Glomerular visceral epithelial cell (primary cell): ENCODE measurements around the gene CWH43.
"Not testable (repeated sequence)": the region's sequence is repeated elsewhere in the genome, so short reads cannot be mapped to it uniquely, and the experiment has no call there.

Experiments used
- DNase-seq: peaks from one replicate; pipeline ENCODE4 v3.0.0-alpha.2; 2016; ENCODE audit errors: extremely low spot score

CWH43 gene

GRCh38 chr4:48976041-48976440, 10.0 kb upstream of the CWH43 start:
- no peak for DNase-seq

DNA sequence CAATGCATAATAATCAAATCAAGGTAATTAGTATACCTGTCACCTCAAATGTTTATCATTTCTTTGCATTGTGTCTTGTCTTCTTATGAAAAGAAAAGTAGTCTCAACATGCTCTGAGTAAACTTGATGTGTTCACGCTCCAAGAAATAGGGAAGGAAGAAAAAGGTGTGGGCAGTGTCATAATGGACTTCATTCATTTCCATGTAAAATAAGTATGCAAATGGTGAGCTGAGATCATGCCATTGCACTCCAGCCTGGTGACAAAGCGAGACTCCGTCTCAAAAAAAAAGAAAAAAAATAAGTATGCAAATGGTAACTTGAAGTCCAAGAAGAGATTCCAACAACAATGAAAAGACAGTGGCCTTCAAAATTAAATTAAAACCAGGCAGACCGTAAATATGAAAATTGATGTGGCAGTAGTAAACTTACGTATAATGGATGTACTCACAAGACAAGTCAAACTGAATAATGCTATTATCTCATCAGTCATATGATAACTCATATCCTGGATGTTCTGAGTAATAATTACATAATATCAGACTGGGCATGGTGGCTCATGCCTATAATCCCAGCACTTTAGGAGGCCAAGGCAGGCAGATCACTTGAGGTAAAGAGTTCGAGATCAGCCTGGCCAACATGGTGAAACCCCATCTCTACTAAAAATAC, 6.0 kb upstream of the CWH43 start:
- no peak for DNase-seq

DNA sequence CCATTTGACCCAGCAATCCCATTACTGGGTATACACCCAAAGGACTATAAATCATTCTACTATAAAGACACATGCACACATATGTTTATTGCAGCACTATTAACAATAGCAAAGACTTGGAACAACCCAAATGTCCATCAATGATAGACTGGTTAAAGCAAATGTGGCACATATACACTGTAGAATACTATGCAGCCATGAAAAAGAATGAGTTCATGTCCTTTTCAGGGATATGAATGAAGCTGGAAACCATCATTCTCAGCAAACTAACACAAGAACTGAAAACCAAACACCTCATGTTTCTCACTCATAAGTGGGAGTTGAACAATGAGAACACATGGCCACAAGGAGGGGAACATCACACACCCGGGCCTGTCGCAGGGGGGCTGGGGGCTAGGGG, 2.1 kb upstream of the CWH43 start:
- not testable (repeated sequence) for DNase-seq

DNA sequence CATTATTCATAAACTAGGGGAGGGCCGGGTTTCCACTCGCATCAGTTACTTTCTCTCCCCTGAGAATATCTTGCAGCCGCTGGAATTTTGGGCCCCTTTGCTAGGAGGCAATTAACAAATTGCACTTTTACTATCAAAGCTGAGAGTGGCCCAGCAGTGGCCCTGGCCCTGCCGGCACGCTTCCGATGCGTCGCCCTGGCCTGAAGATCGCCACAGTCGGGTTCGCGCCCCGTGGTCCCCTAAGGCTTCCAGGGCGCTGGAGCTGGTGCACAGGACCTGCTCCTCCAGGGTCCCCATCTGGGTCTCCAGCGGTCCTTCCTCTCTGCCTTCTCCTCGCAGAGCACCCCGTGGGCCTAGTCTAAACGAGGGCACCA, 486 bp upstream of the CWH43 start:
- no peak for DNase-seq

- DNase-seq = no peak
Observed at GRCh38 chr4:48986654-48987164, 634 bp downstream of the CWH43 start.

DNA sequence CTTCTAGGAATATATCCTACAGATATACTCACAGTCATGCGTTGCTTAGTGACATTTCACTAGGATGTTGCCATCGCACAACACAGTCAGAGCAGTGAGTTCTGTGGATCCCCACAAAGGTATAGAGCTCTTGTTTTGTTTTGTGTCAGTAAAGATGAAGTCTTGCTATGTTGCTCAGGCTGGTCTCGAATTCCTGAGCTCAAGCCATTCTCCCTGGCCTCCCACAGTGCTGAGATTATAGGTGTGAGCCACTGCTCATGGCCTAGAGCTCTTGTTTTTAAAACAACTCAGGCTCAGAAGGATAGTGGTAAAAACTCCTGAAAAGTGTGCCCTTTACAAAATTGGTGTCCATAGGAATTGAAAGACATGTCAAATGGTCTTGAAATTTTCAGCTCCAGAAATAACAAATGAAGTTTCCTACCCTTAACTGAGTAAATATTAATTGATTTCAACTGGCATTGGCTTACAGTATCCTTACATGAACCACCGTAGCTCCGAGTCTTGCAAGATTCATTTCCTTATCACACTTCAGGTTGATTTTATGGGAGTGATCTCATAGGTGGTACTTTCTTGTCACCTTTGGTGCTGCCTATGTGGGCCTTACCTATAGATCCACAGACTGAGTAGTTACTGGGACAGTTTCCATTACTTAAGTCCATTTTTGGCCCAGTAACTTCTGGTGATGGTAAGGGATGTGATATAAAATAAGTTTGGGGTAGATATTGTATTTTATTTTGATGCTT, 3.6 kb downstream of the CWH43 start:
- DNase-seq = no peak

GRCh38 chr4:48991357-48991756, 5.3 kb downstream of the CWH43 start:
- DNase-seq = no peak

DNA sequence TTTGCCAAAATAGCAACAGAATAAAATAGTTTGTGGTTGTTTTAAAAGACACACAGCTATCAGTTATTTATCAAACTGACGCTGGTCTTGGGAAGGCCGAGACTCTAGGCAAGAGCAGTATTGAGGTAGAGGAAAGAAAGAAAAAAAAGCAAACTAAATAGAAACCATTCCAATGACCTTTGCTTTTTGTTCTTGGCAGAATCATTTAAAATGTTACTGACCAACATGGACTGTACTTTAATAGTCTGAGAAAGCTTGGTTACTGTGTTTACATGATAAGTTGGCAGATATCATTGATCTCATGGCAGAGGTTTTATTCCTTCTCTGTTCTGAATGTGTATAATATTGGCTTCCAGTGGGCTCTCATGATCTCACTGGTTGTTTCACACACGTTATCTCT, 11.9 kb downstream of the CWH43 start:
- DNase-seq = no peak

DNA sequence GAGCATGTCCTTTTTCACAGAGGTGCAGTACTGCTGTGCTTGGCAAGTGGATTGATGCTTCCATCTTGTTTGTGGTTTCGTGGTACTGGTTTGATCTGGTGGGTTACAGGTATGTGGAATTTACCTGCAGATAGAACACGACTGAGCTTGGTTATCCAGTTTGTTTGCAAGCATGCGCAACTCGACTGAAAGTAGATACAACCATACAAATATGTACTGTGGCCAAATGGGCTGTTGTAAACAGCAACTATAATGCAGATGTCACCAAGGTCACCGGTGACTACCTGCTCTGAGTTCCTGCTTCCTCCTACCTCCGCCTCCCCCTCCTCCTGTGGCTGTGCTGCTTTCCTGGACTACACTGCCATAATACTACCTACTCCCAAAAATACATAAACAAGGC, 12.4 kb downstream of the CWH43 start:
- DNase-seq = no peak

DNA sequence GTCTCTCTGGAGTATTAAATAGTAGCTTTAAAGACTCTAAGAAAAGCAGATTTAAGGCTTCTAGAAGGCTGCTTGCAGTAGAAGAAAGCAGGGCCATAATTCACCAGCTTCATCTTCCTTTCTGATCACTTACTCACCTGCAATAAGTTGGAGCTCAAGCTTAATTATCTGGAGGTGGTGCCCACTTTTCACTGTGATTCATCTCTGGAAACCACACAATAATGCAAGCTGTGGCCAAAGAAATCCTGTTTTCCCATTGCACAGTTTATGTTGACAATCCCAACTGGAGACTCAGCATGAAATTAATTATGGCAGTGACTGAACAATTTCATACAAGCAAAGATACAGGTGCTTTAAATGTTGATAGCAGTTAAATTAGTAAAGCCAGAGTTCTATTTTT, 14.7 kb downstream of the CWH43 start:
- no peak for DNase-seq

GRCh38 chr4:49002931-49003330, 16.9 kb downstream of the CWH43 start:
- DNase-seq = no peak

DNA sequence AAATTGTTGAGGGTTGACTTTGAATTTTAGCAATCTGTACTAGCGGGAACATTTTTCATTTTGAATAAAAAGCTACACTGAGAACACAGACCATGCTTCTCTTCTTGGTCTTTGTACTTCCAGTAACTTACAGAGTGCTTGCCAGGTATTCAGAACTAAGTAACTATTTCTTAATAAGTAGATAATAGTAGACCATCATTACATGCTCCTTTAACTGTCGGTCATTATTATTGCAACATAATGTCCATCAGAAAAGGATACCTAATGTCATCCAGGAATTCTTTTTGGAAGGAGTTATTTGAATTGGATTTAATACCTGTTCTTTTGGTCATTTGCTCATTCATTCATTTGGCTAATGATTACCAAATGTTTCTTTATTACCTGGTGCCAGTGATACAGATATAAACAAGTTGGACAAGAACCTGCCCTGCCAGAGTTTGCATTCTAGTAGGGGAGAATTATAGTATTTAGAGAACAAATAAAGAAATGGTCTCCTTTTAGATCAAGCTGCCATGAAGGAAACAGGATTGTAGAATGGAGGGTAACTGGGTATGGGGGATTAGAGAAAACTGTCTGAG, 32.7 kb downstream of the CWH43 start:
- DNase-seq = no peak

DNA sequence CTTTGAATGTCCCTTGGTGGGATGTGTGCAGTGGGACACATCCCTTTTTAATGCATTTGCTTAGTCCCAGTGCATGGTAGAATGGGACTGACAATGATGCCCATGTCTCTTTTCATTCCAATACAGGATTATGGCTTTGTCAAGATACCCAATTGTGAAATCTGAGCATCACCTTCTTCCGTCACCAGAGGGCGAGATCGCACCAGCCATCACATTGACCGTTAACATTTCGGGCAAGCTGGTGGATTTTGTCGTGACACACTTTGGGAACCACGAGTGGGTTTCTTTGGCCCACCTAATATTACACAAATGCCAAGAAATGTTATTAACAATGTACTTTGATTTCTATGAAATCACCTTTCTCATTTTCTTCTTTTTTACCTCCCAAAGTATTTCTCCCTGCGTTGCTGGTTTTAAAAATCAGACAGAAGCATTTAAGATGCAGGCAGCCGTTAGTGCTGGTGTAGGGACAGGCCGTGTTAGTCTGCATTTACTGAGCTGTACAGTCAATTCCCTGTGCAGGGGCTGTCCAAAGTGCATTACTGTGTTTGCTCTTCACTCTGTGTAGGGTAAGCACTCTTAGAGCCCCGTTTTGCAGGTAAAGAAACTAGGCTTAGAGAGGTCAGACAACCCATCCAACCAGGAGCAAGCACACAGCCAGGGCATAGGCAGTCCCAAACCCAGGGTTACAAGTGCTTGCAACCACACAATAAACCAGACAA, 46.5 kb downstream of the CWH43 start:
- peak; percentile 23 for DNase-seq

- DNase-seq = no peak
Observed at GRCh38 chr4:49036528-49036927, 50.5 kb downstream of the CWH43 start.

GRCh38 chr4:49044270-49044669, 58.2 kb downstream of the CWH43 start:
- DNase-seq = no peak

DNA sequence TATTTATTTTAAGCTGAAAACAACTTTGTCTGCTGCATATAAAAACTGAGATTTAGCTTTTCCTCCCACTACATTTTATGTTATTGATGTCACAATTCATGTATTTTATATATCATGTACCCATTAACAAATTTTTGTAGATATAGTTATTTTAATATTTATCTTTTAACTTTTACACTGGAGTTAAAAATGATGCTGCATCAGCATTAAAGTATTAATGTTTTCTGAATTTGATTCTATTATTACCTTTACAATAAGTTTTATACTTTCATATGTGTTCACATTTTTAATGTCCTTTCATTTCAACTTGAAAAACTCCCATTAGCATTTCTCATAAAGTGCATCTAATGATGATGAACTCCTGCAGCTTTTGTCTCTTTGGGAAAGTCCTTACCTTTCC, 72.2 kb downstream of the CWH43 start:
- no peak for DNase-seq

GRCh38 chr4:49063670-49064069, 77.6 kb downstream of the CWH43 start:
- peak; percentile 15 for DNase-seq

DNA sequence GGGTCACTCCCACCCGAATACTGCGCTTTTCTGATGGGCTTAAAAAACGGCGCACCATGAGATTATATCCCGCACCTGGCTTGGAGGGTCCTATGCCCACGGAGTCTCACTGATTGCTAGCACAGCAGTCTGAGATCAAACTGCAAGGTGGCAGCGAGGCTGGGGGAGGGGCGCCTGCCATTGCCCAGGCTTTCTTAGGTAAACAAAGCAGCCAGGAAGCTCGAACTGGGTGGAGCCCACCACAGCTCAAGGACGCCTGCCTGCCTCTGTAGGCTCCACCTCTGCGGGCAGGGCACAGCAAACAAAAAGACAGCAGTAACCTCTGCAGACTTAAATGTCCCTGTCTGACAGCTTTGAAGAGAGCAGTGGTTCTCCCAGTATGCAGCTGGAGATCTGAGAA, 86.1 kb downstream of the CWH43 start:
- not testable (repeated sequence) for DNase-seq

GRCh38 chr4:49091883-49092282, 105.8 kb downstream of the CWH43 start:
- not testable (repeated sequence) for DNase-seq

GRCh38 chr4:49092608-49093135, 106.6 kb downstream of the CWH43 start:
- DNase-seq = not testable (repeated sequence)

DNA sequence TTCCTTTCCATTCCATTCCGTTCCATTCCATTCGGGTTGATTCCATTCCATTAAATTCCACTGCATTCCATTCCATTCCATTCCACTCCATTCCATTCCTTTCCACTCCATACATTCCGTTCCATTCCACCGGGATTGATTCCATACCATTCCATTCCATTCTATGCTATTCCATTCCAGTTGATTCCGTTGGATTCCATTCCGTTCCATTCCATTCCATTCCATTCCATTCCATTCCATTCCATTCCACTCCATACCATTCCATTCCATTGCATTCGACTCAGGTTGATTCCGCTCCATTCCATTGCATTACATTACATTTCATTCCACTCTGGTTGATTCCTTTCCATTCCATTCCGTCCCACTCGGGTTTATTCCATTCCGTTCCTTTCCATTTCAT, 110.1 kb downstream of the CWH43 start:
- not testable (repeated sequence) for DNase-seq

GRCh38 chr4:49096627-49097026, 110.6 kb downstream of the CWH43 start:
- DNase-seq = not testable (repeated sequence)
